Measurements from ENCODE around the gene PCSK9. TPM values are rescaled to one million over a fixed set of nuclear protein-coding genes. Genes with fewer than 3 reads are reported as not detected.

The PCSK9 gene
- 6.9 TPM for polyA plus RNA-seq (2013, experiment 1 of 4)
- polyA plus RNA-seq (2013, experiment 2 of 4) = 7.0 TPM
- polyA plus RNA-seq (2013, experiment 3 of 4) = 4.0 TPM
- polyA plus RNA-seq (2013, experiment 4 of 4) = 5.0 TPM

DNA sequence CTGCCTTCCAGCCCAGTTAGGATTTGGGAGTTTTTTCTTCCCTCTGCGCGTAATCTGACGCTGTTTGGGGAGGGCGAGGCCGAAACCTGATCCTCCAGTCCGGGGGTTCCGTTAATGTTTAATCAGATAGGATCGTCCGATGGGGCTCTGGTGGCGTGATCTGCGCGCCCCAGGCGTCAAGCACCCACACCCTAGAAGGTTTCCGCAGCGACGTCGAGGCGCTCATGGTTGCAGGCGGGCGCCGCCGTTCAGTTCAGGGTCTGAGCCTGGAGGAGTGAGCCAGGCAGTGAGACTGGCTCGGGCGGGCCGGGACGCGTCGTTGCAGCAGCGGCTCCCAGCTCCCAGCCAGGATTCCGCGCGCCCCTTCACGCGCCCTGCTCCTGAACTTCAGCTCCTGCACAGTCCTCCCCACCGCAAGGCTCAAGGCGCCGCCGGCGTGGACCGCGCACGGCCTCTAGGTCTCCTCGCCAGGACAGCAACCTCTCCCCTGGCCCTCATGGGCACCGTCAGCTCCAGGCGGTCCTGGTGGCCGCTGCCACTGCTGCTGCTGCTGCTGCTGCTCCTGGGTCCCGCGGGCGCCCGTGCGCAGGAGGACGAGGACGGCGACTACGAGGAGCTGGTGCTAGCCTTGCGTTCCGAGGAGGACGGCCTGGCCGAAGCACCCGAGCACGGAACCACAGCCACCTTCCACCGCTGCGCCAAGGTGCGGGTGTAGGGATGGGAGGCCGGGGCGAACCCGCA is at the start of gene PCSK9:
Gene PCSK9 (plus strand): TSS at position 207 of the 741 bp plus-strand sequence. CDS start 290 bp downstream, at position 497.
- no peaks in the 10 kb centered on the region for H3K4me1 ChIP-seq (ENCODE audit: control insufficient read depth, insufficient read depth, low read length)
- H3K9me3 ChIP-seq (ENCODE audit: control insufficient read depth, low read length) = no peaks in the 10 kb centered on the region
- 22 to 25% methylated on average over 67 of the region's 67 CpGs for WGBS, 2 experiments
- H3K27ac ChIP-seq (ENCODE audit: insufficient read depth, low read depth, low read length, poor library complexity, severe bottlenecking) = no peak within 1 kb of the TSS
- H3K4me3 ChIP-seq (ENCODE audit: insufficient read depth, low read depth, low read length) = peak within 1 kb of the TSS; percentile 37
- H3K36me3 ChIP-seq (ENCODE audit: control insufficient read depth, insufficient read depth, low read length) = no peaks in the 10 kb centered on the region
- H3K27me3 ChIP-seq (ENCODE audit: control insufficient read depth, insufficient read depth, low read length, poor library complexity, severe bottlenecking) = peaks cover 47% of the 10 kb centered on the region

DNA sequence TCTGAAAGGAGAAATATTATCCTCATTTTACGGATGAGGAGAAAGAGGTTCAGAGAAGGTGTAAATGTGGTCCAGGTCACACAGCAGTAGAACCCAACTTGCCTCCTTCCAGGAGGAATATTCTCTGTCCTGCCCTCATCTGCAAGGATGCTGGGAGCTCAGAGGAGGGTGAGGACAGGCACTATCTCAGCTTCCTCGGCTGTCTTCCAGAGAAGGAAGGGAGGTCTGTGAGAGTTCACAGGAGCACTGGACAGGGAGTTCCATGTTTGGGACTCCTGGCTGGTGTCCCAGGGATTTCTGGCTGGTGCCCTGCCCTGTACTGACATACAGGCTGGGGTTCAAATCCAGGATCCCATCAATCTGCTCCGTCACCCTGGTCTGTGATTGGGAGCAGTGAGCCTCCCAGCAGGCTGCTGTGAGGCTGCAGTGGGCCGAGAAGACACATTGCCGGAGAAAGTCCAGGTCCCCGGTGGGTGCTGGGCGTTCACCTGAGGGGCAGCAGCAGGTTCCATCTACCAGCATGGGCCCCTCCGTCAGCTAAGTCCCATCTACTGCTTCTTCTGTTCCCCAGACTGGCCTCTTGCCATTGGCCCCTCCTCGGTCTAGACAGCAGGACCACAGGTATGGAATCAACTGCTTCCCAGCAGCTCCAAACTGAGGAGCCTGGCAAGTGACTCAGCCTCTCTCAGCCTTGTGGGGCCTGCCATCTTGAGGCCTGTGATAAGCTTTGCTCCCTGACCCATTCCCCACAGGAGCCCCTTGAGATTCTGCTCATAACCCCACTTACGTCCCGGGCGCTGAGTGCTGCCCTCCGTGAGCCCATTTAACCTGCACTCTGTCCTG is 49.2 kb upstream of the PCSK9 start:
- Histone ChIP-seq H3K4me1 (ENCODE audit: control insufficient read depth, insufficient read depth, low read length) (peaks cover 7% of the 10 kb centered on the region), H3K27ac (ENCODE audit: insufficient read depth, low read depth, low read length, poor library complexity, severe bottlenecking) (no peak overlapping the region), H3K27me3 (ENCODE audit: control insufficient read depth, insufficient read depth, low read length, poor library complexity, severe bottlenecking) (no peaks in the 10 kb centered on the region), H3K36me3 (ENCODE audit: control insufficient read depth, insufficient read depth, low read length) (no peaks in the 10 kb centered on the region), H3K4me3 (ENCODE audit: insufficient read depth, low read depth, low read length) (no peak overlapping the region), H3K9me3 (ENCODE audit: control insufficient read depth, low read length) (no peaks in the 10 kb centered on the region)
- WGBS, 2 experiments = 76 to 83% methylated on average over 12 to 13 of the region's 13 CpGs

- Histone ChIP-seq H3K36me3 (ENCODE audit: control insufficient read depth, insufficient read depth, low read length) (no peaks in the 10 kb centered on the region), H3K9me3 (ENCODE audit: control insufficient read depth, low read length) (no peaks in the 10 kb centered on the region), H3K27me3 (ENCODE audit: control insufficient read depth, insufficient read depth, low read length, poor library complexity, severe bottlenecking) (peaks cover 4% of the 10 kb centered on the region), H3K4me3 (ENCODE audit: insufficient read depth, low read depth, low read length) (no peak overlapping the region), H3K27ac (ENCODE audit: insufficient read depth, low read depth, low read length, poor library complexity, severe bottlenecking) (no peak overlapping the region), H3K4me1 (ENCODE audit: control insufficient read depth, insufficient read depth, low read length) (peaks cover 9% of the 10 kb centered on the region)
- 80% methylated on average over 4 of the region's 4 CpGs for WGBS, 2 experiments
These were observed 48.4 kb upstream of the PCSK9 start for GRCh38 chr1:54990916-54991315.

- peaks cover 14% of the 10 kb centered on the region for H3K27me3 ChIP-seq (ENCODE audit: control insufficient read depth, insufficient read depth, low read length, poor library complexity, severe bottlenecking)
These were observed 47.4 kb upstream of the PCSK9 start for GRCh38 chr1:54991939-54992338.

GRCh38 chr1:54993140-54993539 is 46.2 kb upstream of the PCSK9 start:
- Histone ChIP-seq H3K4me3 (ENCODE audit: insufficient read depth, low read depth, low read length) (no peak overlapping the region), H3K27ac (ENCODE audit: insufficient read depth, low read depth, low read length, poor library complexity, severe bottlenecking) (no peak overlapping the region), H3K4me1 (ENCODE audit: control insufficient read depth, insufficient read depth, low read length) (peaks cover 9% of the 10 kb centered on the region), H3K9me3 (ENCODE audit: control insufficient read depth, low read length) (no peaks in the 10 kb centered on the region), H3K36me3 (ENCODE audit: control insufficient read depth, insufficient read depth, low read length) (no peaks in the 10 kb centered on the region), H3K27me3 (ENCODE audit: control insufficient read depth, insufficient read depth, low read length, poor library complexity, severe bottlenecking) (peaks cover 26% of the 10 kb centered on the region)
- WGBS, 2 experiments = 92 to 93% methylated on average over 6 of the region's 6 CpGs

More at GRCh38 chr1:54991939-54992338, 47.4 kb upstream of the PCSK9 start:
- Histone ChIP-seq H3K36me3 (ENCODE audit: control insufficient read depth, insufficient read depth, low read length) (no peaks in the 10 kb centered on the region), H3K9me3 (ENCODE audit: control insufficient read depth, low read length) (no peaks in the 10 kb centered on the region), H3K4me3 (ENCODE audit: insufficient read depth, low read depth, low read length) (no peak overlapping the region), H3K27ac (ENCODE audit: insufficient read depth, low read depth, low read length, poor library complexity, severe bottlenecking) (no peak overlapping the region), H3K4me1 (ENCODE audit: control insufficient read depth, insufficient read depth, low read length) (peaks cover 9% of the 10 kb centered on the region)
- 82 to 84% methylated on average over 12 of the region's 12 CpGs for WGBS, 2 experiments

GRCh38 chr1:54994355-54994990 is 44.9 kb upstream of the PCSK9 start:
- Histone ChIP-seq H3K36me3 (ENCODE audit: control insufficient read depth, insufficient read depth, low read length) (no peaks in the 10 kb centered on the region), H3K27ac (ENCODE audit: insufficient read depth, low read depth, low read length, poor library complexity, severe bottlenecking) (no peak overlapping the region), H3K27me3 (ENCODE audit: control insufficient read depth, insufficient read depth, low read length, poor library complexity, severe bottlenecking) (peaks cover 40% of the 10 kb centered on the region), H3K4me3 (ENCODE audit: insufficient read depth, low read depth, low read length) (no peak overlapping the region), H3K9me3 (ENCODE audit: control insufficient read depth, low read length) (no peaks in the 10 kb centered on the region), H3K4me1 (ENCODE audit: control insufficient read depth, insufficient read depth, low read length) (peaks cover 9% of the 10 kb centered on the region)
- WGBS, 2 experiments = 41 to 47% methylated on average over 6 of the region's 6 CpGs

DNA sequence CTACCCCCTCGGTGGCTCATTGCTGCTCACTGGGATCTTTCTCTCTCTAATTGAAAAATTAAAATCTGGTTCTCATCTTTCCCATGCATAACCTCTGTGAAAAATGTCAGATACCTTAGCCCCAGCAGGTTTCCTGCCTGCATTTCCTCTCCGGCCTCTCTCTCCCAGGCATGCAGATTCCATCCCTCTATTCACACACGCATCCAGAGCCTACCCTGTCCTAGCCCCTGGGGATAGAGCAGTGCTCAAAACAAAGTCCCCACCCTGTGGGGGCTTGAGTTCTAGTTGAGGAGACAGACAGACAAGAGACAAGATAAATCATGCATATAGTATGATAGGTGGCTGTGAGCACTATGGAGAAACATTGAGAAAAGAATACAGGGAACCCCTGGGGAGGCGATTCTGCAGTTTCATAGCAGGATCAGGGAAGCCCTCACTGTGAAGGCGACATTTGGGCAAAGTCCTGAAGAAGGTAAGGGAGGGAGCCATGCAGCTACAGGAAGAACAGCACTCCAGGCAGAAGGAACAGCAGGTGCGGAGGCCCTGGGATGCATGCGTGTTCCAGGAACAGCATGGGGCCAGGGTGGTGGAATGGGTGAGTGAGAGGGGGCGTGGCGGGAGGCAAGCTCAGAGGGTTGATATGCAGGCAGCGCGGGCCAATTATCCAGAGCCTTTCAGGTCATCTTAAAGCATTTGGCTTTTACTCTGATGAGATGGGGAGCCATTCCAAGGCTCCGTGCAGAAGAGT is 44.2 kb upstream of the PCSK9 start:
- Histone ChIP-seq H3K4me3 (ENCODE audit: insufficient read depth, low read depth, low read length) (no peak overlapping the region), H3K9me3 (ENCODE audit: control insufficient read depth, low read length) (no peaks in the 10 kb centered on the region), H3K27ac (ENCODE audit: insufficient read depth, low read depth, low read length, poor library complexity, severe bottlenecking) (no peak overlapping the region), H3K27me3 (ENCODE audit: control insufficient read depth, insufficient read depth, low read length, poor library complexity, severe bottlenecking) (peaks cover 46% of the 10 kb centered on the region), H3K36me3 (ENCODE audit: control insufficient read depth, insufficient read depth, low read length) (no peaks in the 10 kb centered on the region), H3K4me1 (ENCODE audit: control insufficient read depth, insufficient read depth, low read length) (peaks cover 9% of the 10 kb centered on the region)
- WGBS, 2 experiments = 41 to 42% methylated on average over 12 of the region's 12 CpGs

GRCh38 chr1:54995835-54996234 is 43.5 kb upstream of the PCSK9 start:
- Histone ChIP-seq H3K4me1 (ENCODE audit: control insufficient read depth, insufficient read depth, low read length) (peaks cover 9% of the 10 kb centered on the region), H3K27me3 (ENCODE audit: control insufficient read depth, insufficient read depth, low read length, poor library complexity, severe bottlenecking) (peaks cover 46% of the 10 kb centered on the region), H3K4me3 (ENCODE audit: insufficient read depth, low read depth, low read length) (no peak overlapping the region), H3K9me3 (ENCODE audit: control insufficient read depth, low read length) (no peaks in the 10 kb centered on the region), H3K36me3 (ENCODE audit: control insufficient read depth, insufficient read depth, low read length) (no peaks in the 10 kb centered on the region), H3K27ac (ENCODE audit: insufficient read depth, low read depth, low read length, poor library complexity, severe bottlenecking) (no peak overlapping the region)
- WGBS, 2 experiments = 88 to 92% methylated on average over 9 of the region's 9 CpGs

DNA sequence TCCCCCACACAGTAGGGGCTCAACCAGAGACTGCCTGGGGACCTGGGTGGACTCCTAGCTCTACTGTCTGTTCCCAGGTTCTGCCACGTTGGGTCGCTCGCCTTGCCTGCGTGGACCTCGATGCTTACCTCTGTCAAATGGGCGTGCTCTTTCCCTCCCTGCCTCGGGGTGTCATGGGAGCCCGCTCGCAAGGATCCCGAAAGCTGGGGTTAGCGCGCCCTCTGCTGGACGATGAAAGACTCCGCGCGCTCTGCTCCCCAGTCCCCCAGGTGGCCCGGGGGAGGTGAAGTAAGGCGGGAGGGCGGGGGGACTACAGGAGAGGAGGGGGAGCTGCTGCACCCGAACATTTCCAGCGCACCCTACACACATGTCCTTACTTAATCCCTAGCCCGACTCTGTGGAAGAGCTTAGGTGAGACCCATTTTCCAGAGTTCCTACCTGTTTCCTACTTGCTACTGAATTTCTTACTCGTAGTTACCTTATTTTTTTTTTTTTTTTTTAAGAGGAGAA is 42.9 kb upstream of the PCSK9 start:
- 3 to 4% methylated on average over 20 to 23 of the region's 23 CpGs for WGBS, 2 experiments
- peaks cover 9% of the 10 kb centered on the region for H3K4me1 ChIP-seq (ENCODE audit: control insufficient read depth, insufficient read depth, low read length)
- H3K36me3 ChIP-seq (ENCODE audit: control insufficient read depth, insufficient read depth, low read length) = no peaks in the 10 kb centered on the region
- H3K4me3 ChIP-seq (ENCODE audit: insufficient read depth, low read depth, low read length) = no peak overlapping the region
- no peaks in the 10 kb centered on the region for H3K9me3 ChIP-seq (ENCODE audit: control insufficient read depth, low read length)
- no peak overlapping the region for H3K27ac ChIP-seq (ENCODE audit: insufficient read depth, low read depth, low read length, poor library complexity, severe bottlenecking)
- peaks cover 46% of the 10 kb centered on the region for H3K27me3 ChIP-seq (ENCODE audit: control insufficient read depth, insufficient read depth, low read length, poor library complexity, severe bottlenecking)
